ENCODE data around the gene PKNOX2. TPM values are rescaled to one million over a fixed set of nuclear protein-coding genes. Genes with fewer than 3 reads are reported as not detected.

The PKNOX2 gene
- total RNA-seq, 1 donor from 2014 or later: 5.8 TPM

Other genes starting within 250 kb of the PKNOX2 start
- gene HEPN1, start 245.5 kb upstream of the PKNOX2 start, total RNA-seq: not detected
- 0.35 TPM for gene HEPACAM, start 228.7 kb upstream of the PKNOX2 start, total RNA-seq
- gene CCDC15, start 210.5 kb upstream of the PKNOX2 start, total RNA-seq: 0.24 TPM
- 3.8 TPM for gene SLC37A2, start 101.4 kb upstream of the PKNOX2 start, total RNA-seq
- gene TMEM218, start 53.1 kb upstream of the PKNOX2 start, total RNA-seq: 6.7 TPM